ENCODE measurements around the gene KIF20B.

GRCh38 chr10:89685936-89686335, 15.5 kb upstream of the KIF20B start:
- TF ChIP-seq POLR2A (IDR thresholded peaks at IDR 0.05; ENCODE audit: low read depth) (no peak), CTCF (IDR thresholded peaks at IDR 0.05) (no peak), EP300 (IDR thresholded peaks at IDR 0.05) (no peak)
